ENCODE data around the gene PHKA2. TPM values are rescaled to one million over a fixed set of nuclear protein-coding genes. Genes with fewer than 3 reads are reported as not detected.

The PHKA2 gene
- total and polyA plus RNA-seq, 10 of the 15 experiments (the other 5 are each of a cell fraction or from before 2014, with no cell fraction given): 1.4 to 25.6 (median 15.4) TPM

DNA sequence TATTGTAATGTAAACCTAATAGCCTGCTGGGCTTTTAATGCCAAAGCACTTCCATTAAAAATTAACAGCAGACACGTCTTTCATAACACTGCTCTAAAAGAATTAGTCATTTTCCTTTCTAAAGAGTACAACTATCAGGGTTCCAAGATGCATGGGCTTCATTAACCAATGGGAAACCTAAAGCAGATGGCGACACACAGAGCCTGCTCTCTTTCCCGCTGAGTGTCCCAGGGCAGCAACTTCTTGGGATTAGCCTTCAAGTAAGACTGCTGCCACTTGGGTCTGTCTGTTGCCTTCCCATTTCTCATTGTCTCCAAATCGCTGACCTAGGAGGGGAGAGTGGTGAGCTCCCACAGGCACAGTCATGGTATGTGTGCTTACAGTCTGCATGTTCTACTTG lies 14.0 kb upstream of the PHKA2 start:
- no peak for DNase-seq (ENCODE audit: low read depth, low spot score)
- intact Hi-C loops (cut with micrococcal nuclease; ENCODE audit: unreplicated experiment): no loop called here
- ATAC-seq: no peak
- in situ Hi-C loops (cut with MboI): no loop called here
- ChIA-PET POLR2A (no interaction called here), SMC1A (ENCODE audit: uncharacterized antibody, unreplicated experiment) (no interaction called here), RAD21 (ENCODE audit: unreplicated experiment) (no interaction called here), CTCF (no interaction called here)
- H2AFZ ChIP-seq (ENCODE audit: control insufficient read depth, low read depth, low read length): no peak overlapping the region
- H3K79me2 ChIP-seq (ENCODE audit: control insufficient read depth, insufficient read depth, low read length): no peaks in the 10 kb centered on the region
- FAIRE-seq: no peak
- H3K4me2 ChIP-seq (ENCODE audit: control insufficient read depth, insufficient read depth): no peak overlapping the region
- H3K9me3 ChIP-seq (replicated peaks; ENCODE audit: control insufficient read depth, insufficient read depth, low read length): no peaks in the 10 kb centered on the region
- H4K20me1 ChIP-seq (ENCODE audit: control insufficient read depth, insufficient read depth): no peaks in the 10 kb centered on the region
- H3K36me3 ChIP-seq (ENCODE audit: control insufficient read depth in 2 of 2, insufficient read depth in 2 of 2, low read length in 1 of 2): no peaks in the 10 kb centered on the region
- no peak overlapping the region for H3K9ac ChIP-seq (ENCODE audit: control insufficient read depth, insufficient read depth, low read length)
- TF ChIP-seq NFXL1 (IDR thresholded peaks at IDR 0.05; ENCODE audit: borderline replicate concordance) (no peak), GABPA (IDR thresholded peaks at IDR 0.05; ENCODE audit: low read depth) (no peak), NBN (IDR thresholded peaks at IDR 0.05) (no peak), SMC3 (IDR thresholded peaks at IDR 0.05; ENCODE audit: borderline replicate concordance, low read length) (no peak), PML (IDR thresholded peaks at IDR 0.05; ENCODE audit: low read length) (no peak)
- no peaks in the 10 kb centered on the region for H3K27me3 ChIP-seq (replicated peaks in 1 of 2; ENCODE audit: control insufficient read depth in 2 of 2, insufficient read depth in 2 of 2, low read length in 1 of 2)
- no peak overlapping the region for H3K4me3 ChIP-seq
- H3K4me1 ChIP-seq (ENCODE audit: control insufficient read depth, insufficient read depth, low read length): no peaks in the 10 kb centered on the region
- no TSS peak for BruUV-seq (replicated peaks)
- 27% methylated on average over 4 of the region's 4 CpGs for WGBS (ENCODE audit: insufficient coverage, insufficient replicate concordance, low lambda C conversion rate, missing lambda C conversion rate)
- H3K27ac ChIP-seq (ENCODE audit: control insufficient read depth, insufficient read depth): no peak overlapping the region

DNA sequence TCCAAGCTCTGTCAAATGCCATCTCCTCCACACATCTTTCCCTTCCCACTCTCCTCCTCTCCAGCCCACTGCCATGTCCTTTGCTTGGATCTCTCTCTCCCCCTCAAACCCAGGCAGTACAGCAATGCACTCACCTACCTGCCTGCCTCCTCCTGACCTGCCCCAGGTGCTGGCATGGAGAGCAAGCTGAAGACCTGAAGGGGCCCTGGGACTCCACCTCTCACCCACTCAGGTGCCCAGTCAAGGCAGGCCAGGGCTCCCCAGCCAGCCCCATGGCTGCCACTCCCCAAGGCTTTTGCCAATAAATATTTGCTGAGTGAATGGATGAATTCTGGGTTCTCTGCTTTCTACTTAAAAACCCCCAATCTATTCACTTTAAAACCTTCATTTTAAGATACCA lies 12.6 kb upstream of the PHKA2 start:
- SMC1A ChIA-PET (ENCODE audit: uncharacterized antibody, unreplicated experiment): no interaction called here
- Histone ChIP-seq H3K36me3 (ENCODE audit: control insufficient read depth in 2 of 2, insufficient read depth in 2 of 2, low read length in 1 of 2) (no peaks in the 10 kb centered on the region), H3K9ac (ENCODE audit: control insufficient read depth, insufficient read depth, low read length) (no peak overlapping the region), H3K9me3 (replicated peaks; ENCODE audit: control insufficient read depth, insufficient read depth, low read length) (no peaks in the 10 kb centered on the region), H3K4me3 (no peak overlapping the region), H4K20me1 (ENCODE audit: control insufficient read depth, insufficient read depth) (no peaks in the 10 kb centered on the region), H3K4me2 (ENCODE audit: control insufficient read depth, insufficient read depth) (no peak overlapping the region), H3K79me2 (ENCODE audit: control insufficient read depth, insufficient read depth, low read length) (no peaks in the 10 kb centered on the region), H3K4me1 (ENCODE audit: control insufficient read depth, insufficient read depth, low read length) (no peaks in the 10 kb centered on the region), H2AFZ (ENCODE audit: control insufficient read depth, low read depth, low read length) (no peak overlapping the region), H3K27me3 (replicated peaks in 1 of 2; ENCODE audit: control insufficient read depth in 2 of 2, insufficient read depth in 2 of 2, low read length in 1 of 2) (no peaks in the 10 kb centered on the region; a peak in 1 of 4 replicates), H3K27ac (ENCODE audit: control insufficient read depth, insufficient read depth) (no peak overlapping the region)
- CTCF ChIA-PET: interaction anchor here (2.7 kb wide), 1 partner anchor 11 kb away, joined by 9 read pairs; no protein-coding TSS in a partner anchor
- intact Hi-C loops (cut with micrococcal nuclease; ENCODE audit: unreplicated experiment): no loop called here
- POLR2A ChIA-PET: no interaction called here
- in situ Hi-C loops (cut with MboI): no loop called here
- RAD21 ChIA-PET (ENCODE audit: unreplicated experiment): no interaction called here
- ATAC-seq (no peak), FAIRE-seq (no peak), DNase-seq (ENCODE audit: low read depth, low spot score) (no peak)
- no TSS peak for BruUV-seq (replicated peaks)
- TF ChIP-seq ZNF217 (IDR thresholded peaks at IDR 0.05) (no peak), RUNX3 (IDR thresholded peaks at IDR 0.05; ENCODE audit: low read length) (no peak), USF2 (IDR thresholded peaks at IDR 0.05; ENCODE audit: borderline replicate concordance, low read depth, low read length) (no peak), SMAD5 (IDR thresholded peaks at IDR 0.05; ENCODE audit: low read depth) (no peak), ZNF274 (IDR thresholded peaks at IDR 0.05; ENCODE audit: insufficient read depth, insufficient read length) (no peak), BACH1 (IDR thresholded peaks at IDR 0.05; ENCODE audit: borderline replicate concordance) (no peak), NFXL1 (IDR thresholded peaks at IDR 0.05; ENCODE audit: borderline replicate concordance) (no peak), IRF4 (IDR thresholded peaks at IDR 0.05; ENCODE audit: low read depth, low read length) (no peak), DPF2 (IDR thresholded peaks at IDR 0.05) (no peak), E2F4 (IDR thresholded peaks at IDR 0.05; ENCODE audit: low read depth, low read length) (no peak), SUZ12 (IDR thresholded peaks at IDR 0.05; ENCODE audit: unreplicated experiment) (no peak), ZNF622 (IDR thresholded peaks at IDR 0.05) (no peak)
- TF ChIP-seq, protein P1, sequence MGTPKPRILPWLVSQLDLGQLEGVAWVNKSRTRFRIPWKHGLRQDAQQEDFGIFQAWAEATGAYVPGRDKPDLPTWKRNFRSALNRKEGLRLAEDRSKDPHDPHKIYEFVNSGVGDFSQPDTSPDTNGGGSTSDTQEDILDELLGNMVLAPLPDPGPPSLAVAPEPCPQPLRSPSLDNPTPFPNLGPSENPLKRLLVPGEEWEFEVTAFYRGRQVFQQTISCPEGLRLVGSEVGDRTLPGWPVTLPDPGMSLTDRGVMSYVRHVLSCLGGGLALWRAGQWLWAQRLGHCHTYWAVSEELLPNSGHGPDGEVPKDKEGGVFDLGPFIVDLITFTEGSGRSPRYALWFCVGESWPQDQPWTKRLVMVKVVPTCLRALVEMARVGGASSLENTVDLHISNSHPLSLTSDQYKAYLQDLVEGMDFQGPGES (IDR thresholded peaks at IDR 0.05): no peak
- TF ChIP-seq, protein P2, sequence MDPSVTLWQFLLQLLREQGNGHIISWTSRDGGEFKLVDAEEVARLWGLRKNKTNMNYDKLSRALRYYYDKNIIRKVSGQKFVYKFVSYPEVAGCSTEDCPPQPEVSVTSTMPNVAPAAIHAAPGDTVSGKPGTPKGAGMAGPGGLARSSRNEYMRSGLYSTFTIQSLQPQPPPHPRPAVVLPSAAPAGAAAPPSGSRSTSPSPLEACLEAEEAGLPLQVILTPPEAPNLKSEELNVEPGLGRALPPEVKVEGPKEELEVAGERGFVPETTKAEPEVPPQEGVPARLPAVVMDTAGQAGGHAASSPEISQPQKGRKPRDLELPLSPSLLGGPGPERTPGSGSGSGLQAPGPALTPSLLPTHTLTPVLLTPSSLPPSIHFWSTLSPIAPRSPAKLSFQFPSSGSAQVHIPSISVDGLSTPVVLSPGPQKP (IDR thresholded peaks at IDR 0.05; ENCODE audit: low read depth, low read length): no peak

Data from GM12878 (cell line).